Adrenal gland (tissue), 5 donors: ENCODE measurements around the gene DOCK11.

Experiments used
- POLR2A ChIP-seq, 2 donors: fragments of 450-650 bp; IDR thresholded peaks; one replicate each; pipeline ENCODE4 v1.6.1; 2017; ENCODE audit warnings: antibody characterized with exemption in 2 of 2, mild to moderate bottlenecking in 2 of 2, moderate library complexity in 1 of 2
- TF ChIP-seq, protein P1 (sequence below), 6 experiments: fragments of 450-650 bp in 4 of 6; fragments of 200-600 bp in 2 of 6; sonication (generic) in 1 of 6; IDR thresholded peaks; 1 replicate in 5 of 6; 2 replicates in 1 of 6; pipeline versions ENCODE4 v1.5.1 to v1.8.0; 2016 to 2021; ENCODE audit warnings: antibody characterized with exemption in 6 of 6, mild to moderate bottlenecking in 2 of 6, moderate library complexity in 1 of 6
- donor health status: DM: no; HTN: no; CAD: no.

DNA sequence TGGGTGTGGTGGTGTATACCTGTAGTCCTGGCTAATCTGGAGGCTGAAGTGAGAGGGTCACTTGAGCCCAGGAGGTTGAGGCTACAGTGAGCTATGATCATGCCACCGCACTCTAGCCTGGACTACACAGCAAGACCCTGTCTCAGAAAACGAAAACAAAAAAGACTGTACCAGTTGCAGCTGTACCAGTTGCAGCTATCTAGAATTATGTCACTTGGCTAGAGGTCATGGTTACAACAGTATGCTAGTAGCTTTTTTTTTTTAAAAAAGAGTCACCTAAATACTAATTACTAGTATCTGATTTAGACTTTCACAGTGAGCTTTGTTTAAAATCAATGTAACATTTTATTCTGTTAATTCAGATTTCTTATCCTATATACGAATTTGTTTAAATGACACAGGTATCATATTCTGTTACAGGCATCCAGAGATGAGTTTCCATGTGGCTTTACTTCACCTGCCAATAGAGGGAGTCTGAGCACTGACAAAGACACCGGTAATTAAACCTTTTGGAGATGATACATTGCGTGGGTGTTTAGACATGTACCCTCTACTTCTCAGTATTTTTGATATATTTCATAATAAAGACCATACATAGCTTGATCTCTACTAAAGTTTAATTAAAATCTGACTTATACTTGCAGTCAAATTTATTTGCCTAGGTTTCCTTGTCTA is 131.6 kb downstream of the DOCK11 start:
- TF ChIP-seq, protein P1, sequence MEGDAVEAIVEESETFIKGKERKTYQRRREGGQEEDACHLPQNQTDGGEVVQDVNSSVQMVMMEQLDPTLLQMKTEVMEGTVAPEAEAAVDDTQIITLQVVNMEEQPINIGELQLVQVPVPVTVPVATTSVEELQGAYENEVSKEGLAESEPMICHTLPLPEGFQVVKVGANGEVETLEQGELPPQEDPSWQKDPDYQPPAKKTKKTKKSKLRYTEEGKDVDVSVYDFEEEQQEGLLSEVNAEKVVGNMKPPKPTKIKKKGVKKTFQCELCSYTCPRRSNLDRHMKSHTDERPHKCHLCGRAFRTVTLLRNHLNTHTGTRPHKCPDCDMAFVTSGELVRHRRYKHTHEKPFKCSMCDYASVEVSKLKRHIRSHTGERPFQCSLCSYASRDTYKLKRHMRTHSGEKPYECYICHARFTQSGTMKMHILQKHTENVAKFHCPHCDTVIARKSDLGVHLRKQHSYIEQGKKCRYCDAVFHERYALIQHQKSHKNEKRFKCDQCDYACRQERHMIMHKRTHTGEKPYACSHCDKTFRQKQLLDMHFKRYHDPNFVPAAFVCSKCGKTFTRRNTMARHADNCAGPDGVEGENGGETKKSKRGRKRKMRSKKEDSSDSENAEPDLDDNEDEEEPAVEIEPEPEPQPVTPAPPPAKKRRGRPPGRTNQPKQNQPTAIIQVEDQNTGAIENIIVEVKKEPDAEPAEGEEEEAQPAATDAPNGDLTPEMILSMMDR (IDR thresholded peaks at IDR 0.05): peak in 3 of 6 experiments; percentile 6 to 32 (median 19)
- TF ChIP-seq POLR2A (IDR thresholded peaks at IDR 0.05): no peak
